ENCODE results near the gene METTL25. TPM values are rescaled to one million over a fixed set of nuclear protein-coding genes. Genes with fewer than 3 reads are reported as not detected.

Gene METTL25
- total and polyA plus RNA-seq, 2 experiments from 2014 or later, result 7.6 to 14.3 TPM

DNA sequence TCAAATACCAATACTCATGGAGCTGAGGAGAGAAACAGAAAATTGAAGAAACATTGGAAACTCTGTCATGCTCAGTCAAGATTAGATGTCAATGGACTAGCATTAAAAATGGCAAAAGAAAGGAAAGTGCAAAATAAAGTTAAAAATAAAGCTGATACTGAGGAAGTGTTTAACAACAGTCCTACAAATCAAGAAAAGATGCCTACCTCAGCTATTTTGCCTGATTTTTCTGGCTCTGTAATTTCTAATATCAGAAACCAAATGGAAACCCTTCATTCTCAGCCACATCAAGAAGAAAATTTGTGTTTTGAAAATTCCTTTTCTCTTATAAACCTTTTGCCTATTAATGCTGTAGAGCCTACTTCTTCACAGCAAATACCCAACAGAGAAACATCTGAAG, 40.5 kb downstream of the METTL25 start (continued):
- TF ChIP-seq NANOG (IDR thresholded peaks at IDR 0.05; ENCODE audit: borderline replicate concordance) (no peak), JUNB (IDR thresholded peaks at IDR 0.05; ENCODE audit: unreplicated experiment) (no peak), ZNF114 (CRISPR knock-in tag; IDR thresholded peaks at IDR 0.05) (no peak), POLR2AphosphoS5 (IDR thresholded peaks at IDR 0.05; ENCODE audit: low read depth) (no peak), EZH2phosphoT487 (IDR thresholded peaks at IDR 0.05; ENCODE audit: unreplicated experiment) (no peak), CREB1 (CRISPR knock-in tag; IDR thresholded peaks at IDR 0.05; ENCODE audit: low read depth) (no peak)
- TF ChIP-seq, protein P1, sequence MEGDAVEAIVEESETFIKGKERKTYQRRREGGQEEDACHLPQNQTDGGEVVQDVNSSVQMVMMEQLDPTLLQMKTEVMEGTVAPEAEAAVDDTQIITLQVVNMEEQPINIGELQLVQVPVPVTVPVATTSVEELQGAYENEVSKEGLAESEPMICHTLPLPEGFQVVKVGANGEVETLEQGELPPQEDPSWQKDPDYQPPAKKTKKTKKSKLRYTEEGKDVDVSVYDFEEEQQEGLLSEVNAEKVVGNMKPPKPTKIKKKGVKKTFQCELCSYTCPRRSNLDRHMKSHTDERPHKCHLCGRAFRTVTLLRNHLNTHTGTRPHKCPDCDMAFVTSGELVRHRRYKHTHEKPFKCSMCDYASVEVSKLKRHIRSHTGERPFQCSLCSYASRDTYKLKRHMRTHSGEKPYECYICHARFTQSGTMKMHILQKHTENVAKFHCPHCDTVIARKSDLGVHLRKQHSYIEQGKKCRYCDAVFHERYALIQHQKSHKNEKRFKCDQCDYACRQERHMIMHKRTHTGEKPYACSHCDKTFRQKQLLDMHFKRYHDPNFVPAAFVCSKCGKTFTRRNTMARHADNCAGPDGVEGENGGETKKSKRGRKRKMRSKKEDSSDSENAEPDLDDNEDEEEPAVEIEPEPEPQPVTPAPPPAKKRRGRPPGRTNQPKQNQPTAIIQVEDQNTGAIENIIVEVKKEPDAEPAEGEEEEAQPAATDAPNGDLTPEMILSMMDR (conservative IDR thresholded peaks at IDR 0.05; ENCODE audit: low read depth in 2 of 2), result no peak

DNA sequence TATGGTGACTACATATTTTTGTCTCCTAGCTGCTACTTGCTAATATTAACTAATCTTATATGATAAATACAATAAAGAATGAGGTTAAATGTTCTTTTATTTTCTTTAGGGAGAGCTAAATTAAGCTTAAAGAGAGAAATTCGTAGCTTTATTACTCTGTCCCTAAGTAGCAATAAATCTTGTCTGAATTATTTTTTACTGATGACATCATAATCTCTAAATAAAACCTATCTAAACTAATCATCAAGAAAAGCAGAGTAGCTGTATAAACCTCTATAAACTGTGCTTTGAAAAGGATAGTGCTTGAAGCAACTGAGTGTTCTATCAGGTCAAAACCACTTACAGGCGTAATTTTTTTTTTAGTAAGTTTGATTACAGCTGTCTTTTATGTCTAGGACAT, 42.5 kb downstream of the METTL25 start:
- no peaks in the 10 kb centered on the region for H3K79me2 ChIP-seq (replicated peaks; ENCODE audit: insufficient read depth)
- H3K9me2 ChIP-seq (ENCODE audit: insufficient read depth), result no peaks in the 10 kb centered on the region
- Mint-ChIP-seq H3K4me3 (no peak overlapping the region), H3K4me1 (no peaks in the 10 kb centered on the region), H3K36me3 (ENCODE audit: low read depth) (no peaks in the 10 kb centered on the region), H3K27me3 (ENCODE audit: insufficient read depth, low read depth, poor library complexity) (no peaks in the 10 kb centered on the region), H3K9me3 (no peaks in the 10 kb centered on the region), H3K27ac (no peak overlapping the region)
- no peaks in the 10 kb centered on the region for H3K27me3 ChIP-seq (ENCODE audit: insufficient read depth)
- H3F3A ChIP-seq (replicated peaks; ENCODE audit: low read depth), result no peaks in the 10 kb centered on the region
- ATAC-seq (no peak), DNase-seq (ENCODE audit: low spot score) (no peak)
- no peaks in the 10 kb centered on the region for H4K20me1 ChIP-seq (replicated peaks; ENCODE audit: insufficient read depth)
- H2AFZ ChIP-seq, result no peak overlapping the region
- no peak overlapping the region for H3K27ac ChIP-seq (ENCODE audit: low read depth)
- no peak overlapping the region for H3K4me3 ChIP-seq
- no peaks in the 10 kb centered on the region for H3K4me1 ChIP-seq (ENCODE audit: insufficient read depth)
- TF ChIP-seq POLR2AphosphoS5 (IDR thresholded peaks at IDR 0.05; ENCODE audit: low read depth), result no peak
- TF ChIP-seq, protein P2, sequence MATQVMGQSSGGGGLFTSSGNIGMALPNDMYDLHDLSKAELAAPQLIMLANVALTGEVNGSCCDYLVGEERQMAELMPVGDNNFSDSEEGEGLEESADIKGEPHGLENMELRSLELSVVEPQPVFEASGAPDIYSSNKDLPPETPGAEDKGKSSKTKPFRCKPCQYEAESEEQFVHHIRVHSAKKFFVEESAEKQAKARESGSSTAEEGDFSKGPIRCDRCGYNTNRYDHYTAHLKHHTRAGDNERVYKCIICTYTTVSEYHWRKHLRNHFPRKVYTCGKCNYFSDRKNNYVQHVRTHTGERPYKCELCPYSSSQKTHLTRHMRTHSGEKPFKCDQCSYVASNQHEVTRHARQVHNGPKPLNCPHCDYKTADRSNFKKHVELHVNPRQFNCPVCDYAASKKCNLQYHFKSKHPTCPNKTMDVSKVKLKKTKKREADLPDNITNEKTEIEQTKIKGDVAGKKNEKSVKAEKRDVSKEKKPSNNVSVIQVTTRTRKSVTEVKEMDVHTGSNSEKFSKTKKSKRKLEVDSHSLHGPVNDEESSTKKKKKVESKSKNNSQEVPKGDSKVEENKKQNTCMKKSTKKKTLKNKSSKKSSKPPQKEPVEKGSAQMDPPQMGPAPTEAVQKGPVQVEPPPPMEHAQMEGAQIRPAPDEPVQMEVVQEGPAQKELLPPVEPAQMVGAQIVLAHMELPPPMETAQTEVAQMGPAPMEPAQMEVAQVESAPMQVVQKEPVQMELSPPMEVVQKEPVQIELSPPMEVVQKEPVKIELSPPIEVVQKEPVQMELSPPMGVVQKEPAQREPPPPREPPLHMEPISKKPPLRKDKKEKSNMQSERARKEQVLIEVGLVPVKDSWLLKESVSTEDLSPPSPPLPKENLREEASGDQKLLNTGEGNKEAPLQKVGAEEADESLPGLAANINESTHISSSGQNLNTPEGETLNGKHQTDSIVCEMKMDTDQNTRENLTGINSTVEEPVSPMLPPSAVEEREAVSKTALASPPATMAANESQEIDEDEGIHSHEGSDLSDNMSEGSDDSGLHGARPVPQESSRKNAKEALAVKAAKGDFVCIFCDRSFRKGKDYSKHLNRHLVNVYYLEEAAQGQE (IDR thresholded peaks at IDR 0.05; ENCODE audit: unreplicated experiment), result no peak
- TF ChIP-seq EZH2phosphoT487 (IDR thresholded peaks at IDR 0.05; ENCODE audit: unreplicated experiment), result no peak
- no peak overlapping the region for H3K4me2 ChIP-seq
- no peaks in the 10 kb centered on the region for H3K36me3 ChIP-seq (ENCODE audit: insufficient read depth)

DNA sequence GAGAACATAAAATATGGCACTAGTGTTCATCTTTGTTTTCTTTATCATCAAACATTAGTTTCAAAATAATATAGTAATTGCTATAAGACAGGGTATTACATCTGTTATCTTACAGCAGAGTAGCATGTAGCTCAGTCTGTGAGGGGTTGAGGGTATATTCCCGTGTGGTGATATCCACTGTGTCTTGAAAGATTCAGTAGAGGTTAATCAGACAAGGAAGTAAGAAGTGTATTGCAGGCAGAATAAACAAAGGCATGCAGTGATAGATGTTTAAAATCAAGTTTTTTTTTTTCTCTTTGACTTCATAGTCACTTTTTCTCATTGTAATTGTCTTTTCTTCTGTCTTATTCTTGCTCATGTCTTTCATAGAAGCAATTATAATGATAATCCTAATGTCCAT, 48.3 kb downstream of the METTL25 start:
- no peaks in the 10 kb centered on the region for H3K4me1 ChIP-seq (ENCODE audit: insufficient read depth)
- H3K79me2 ChIP-seq (replicated peaks; ENCODE audit: insufficient read depth), result no peaks in the 10 kb centered on the region
- H3K27ac ChIP-seq (ENCODE audit: low read depth), result no peak overlapping the region
- H3K27me3 ChIP-seq (ENCODE audit: insufficient read depth), result no peaks in the 10 kb centered on the region
- ATAC-seq (no peak), DNase-seq (ENCODE audit: low spot score) (no peak)
- no peaks in the 10 kb centered on the region for H3F3A ChIP-seq (replicated peaks; ENCODE audit: low read depth)
- H2AFZ ChIP-seq, result no peak overlapping the region
- Mint-ChIP-seq H3K27me3 (ENCODE audit: insufficient read depth, low read depth, poor library complexity) (no peaks in the 10 kb centered on the region), H3K27ac (no peak overlapping the region), H3K4me3 (no peak overlapping the region), H3K9me3 (no peaks in the 10 kb centered on the region), H3K36me3 (ENCODE audit: low read depth) (no peaks in the 10 kb centered on the region), H3K4me1 (no peaks in the 10 kb centered on the region)
- no peak overlapping the region for H3K4me2 ChIP-seq
- H3K36me3 ChIP-seq (ENCODE audit: insufficient read depth), result no peaks in the 10 kb centered on the region
- no peaks in the 10 kb centered on the region for H3K9me2 ChIP-seq (ENCODE audit: insufficient read depth)
- H4K20me1 ChIP-seq (replicated peaks; ENCODE audit: insufficient read depth), result no peaks in the 10 kb centered on the region
- no peak overlapping the region for H3K4me3 ChIP-seq
- TF ChIP-seq POLR2AphosphoS5 (IDR thresholded peaks at IDR 0.05; ENCODE audit: low read depth) (no peak), STAT1 (IDR thresholded peaks at IDR 0.05; ENCODE audit: unreplicated experiment) (no peak), JUNB (IDR thresholded peaks at IDR 0.05; ENCODE audit: unreplicated experiment) (no peak), ZNF114 (CRISPR knock-in tag; IDR thresholded peaks at IDR 0.05) (no peak), EZH2phosphoT487 (IDR thresholded peaks at IDR 0.05; ENCODE audit: unreplicated experiment) (no peak), EZH2 (IDR thresholded peaks at IDR 0.05; ENCODE audit: low read depth, unreplicated experiment) (no peak)
- TF ChIP-seq, protein P1 (conservative IDR thresholded peaks at IDR 0.05; ENCODE audit: low read depth in 2 of 2), result no peak
- TF ChIP-seq, protein P2 (IDR thresholded peaks at IDR 0.05; ENCODE audit: unreplicated experiment), result no peak
